GM13976 (cell line): ENCODE measurements around the gene SMARCA4.

ENCODE experiments used
- DNase-seq: peaks from one replicate; pipeline ENCODE4 v3.0.0; 2012; ENCODE audit warnings: low spot score
- in situ Hi-C: fragments of 300-500 bp; cut with MboI; formaldehyde crosslinking; loops from one replicate; pipeline ENCODE4 v1.12.0; 2022; ENCODE audit warnings: low sequenced_read_pairs, mixed read lengths, inconsistent platforms; ENCODE audit not compliant: unreplicated experiment
- TF ChIP-seq, protein P1 (sequence below): IDR thresholded peaks from 2 replicates; pipeline ENCODE4 v1.5.1; 2012; ENCODE audit warnings: borderline replicate concordance, mild to moderate bottlenecking; ENCODE audit not compliant: insufficient read depth; ENCODE audit errors: extremely low read depth, missing control alignments, control extremely low read depth

The SMARCA4 gene

DNA sequence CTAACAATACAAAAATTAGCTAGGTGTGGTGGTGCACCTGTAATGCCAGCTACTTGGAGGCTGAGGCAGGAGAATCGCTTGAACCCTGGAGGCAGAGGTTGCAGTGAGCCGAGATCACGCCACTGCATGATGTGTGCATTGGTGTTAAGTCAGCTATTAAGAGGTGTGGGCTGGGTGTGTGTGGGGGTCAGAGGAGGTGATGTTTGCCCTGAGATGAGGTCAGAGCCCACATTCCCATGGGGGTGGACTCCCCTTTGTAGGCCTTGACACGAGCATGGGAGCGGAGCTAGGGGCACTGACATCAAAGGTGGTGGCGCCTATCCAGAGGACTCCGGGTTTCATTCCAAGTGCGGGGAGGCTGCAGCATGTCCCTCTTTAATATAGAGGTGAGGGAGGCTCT is 93.8 kb downstream of the SMARCA4 start:
- DNase-seq: no peak
- TF ChIP-seq, protein P1, sequence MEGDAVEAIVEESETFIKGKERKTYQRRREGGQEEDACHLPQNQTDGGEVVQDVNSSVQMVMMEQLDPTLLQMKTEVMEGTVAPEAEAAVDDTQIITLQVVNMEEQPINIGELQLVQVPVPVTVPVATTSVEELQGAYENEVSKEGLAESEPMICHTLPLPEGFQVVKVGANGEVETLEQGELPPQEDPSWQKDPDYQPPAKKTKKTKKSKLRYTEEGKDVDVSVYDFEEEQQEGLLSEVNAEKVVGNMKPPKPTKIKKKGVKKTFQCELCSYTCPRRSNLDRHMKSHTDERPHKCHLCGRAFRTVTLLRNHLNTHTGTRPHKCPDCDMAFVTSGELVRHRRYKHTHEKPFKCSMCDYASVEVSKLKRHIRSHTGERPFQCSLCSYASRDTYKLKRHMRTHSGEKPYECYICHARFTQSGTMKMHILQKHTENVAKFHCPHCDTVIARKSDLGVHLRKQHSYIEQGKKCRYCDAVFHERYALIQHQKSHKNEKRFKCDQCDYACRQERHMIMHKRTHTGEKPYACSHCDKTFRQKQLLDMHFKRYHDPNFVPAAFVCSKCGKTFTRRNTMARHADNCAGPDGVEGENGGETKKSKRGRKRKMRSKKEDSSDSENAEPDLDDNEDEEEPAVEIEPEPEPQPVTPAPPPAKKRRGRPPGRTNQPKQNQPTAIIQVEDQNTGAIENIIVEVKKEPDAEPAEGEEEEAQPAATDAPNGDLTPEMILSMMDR: no peak
- in situ Hi-C loops: no loop called here

DNA sequence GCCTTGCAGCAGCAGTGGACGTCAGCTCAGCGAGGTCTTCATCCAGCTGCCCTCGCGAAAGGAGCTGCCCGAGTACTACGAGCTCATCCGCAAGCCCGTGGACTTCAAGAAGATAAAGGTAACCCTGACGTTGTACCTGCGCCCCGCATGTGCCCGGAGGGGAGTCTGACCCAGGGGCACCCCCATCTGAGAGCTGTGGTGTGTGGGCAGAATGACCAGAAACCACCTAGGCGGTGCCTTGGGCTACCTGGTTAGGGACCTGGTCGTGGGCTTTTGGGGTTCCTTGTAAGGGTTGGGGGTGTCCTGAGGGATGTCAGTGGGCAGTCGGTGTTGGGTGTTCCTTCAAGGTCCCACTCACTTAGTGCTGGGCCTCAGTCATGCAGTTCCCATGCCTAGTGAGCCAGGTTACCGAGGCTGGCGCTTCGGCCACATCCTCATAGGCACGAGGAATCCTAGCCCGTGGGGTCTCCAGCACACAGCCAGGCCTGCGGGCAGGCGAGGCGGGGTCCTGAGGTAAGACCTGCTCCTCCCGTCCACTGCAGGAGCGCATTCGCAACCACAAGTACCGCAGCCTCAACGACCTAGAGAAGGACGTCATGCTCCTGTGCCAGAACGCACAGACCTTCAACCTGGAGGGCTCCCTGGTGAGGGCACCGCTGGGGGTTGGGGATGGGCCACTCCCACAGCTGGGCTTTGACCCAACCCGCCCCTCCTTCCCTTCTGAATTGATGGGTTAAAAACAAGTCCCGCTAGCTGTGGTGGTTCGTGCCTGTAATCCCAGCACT is 97.6 kb downstream of the SMARCA4 start:
- DNase-seq: no peak
- in situ Hi-C loops: no loop called here
- TF ChIP-seq, protein P1: no peak

DNA sequence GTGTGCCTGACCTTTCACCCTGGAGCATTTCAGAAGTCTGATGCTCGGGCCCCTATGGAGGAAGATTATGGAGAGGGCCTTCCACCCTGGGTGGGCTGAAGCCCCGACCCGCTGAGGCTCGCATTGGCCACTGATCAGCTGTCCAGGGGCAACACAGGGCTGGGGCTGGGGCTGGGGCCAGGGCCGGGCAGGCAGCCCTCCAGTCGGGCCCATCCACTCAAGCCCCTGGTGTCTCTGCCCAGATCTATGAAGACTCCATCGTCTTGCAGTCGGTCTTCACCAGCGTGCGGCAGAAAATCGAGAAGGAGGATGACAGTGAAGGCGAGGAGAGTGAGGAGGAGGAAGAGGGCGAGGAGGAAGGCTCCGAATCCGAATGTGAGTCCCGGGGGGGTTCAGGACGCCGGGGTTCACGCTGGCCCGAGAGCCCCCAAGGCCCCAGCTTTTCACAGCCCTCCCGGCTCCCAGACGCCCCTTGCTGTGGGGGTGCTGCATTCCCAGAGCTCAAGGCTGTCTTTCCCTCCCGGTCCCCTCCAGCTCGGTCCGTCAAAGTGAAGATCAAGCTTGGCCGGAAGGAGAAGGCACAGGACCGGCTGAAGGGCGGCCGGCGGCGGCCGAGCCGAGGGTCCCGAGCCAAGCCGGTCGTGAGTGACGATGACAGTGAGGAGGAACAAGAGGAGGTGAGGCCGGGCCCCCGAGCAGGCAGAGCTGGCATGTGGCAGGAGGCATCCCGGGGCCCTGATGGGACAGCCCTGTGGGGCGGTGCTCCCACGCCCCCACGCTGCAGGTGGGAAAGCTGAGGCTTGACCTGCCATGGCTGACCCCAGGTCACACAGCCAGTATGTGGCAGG is 98.9 kb downstream of the SMARCA4 start:
- no peak for DNase-seq
- TF ChIP-seq, protein P1: no peak
- in situ Hi-C loops: no loop called here

DNA sequence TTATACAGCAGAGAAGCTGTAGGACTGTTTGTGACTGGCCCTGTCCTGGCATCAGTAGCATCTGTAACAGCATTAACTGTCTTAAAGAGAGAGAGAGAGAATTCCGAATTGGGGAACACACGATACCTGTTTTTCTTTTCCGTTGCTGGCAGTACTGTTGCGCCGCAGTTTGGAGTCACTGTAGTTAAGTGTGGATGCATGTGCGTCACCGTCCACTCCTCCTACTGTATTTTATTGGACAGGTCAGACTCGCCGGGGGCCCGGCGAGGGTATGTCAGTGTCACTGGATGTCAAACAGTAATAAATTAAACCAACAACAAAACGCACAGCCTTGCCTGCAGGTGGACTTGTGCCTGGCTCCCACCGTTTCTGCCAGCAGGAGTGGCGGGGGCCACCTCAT is 101.1 kb downstream of the SMARCA4 start:
- no peak for DNase-seq
- in situ Hi-C loops: no loop called here
- TF ChIP-seq, protein P1: no peak

DNA sequence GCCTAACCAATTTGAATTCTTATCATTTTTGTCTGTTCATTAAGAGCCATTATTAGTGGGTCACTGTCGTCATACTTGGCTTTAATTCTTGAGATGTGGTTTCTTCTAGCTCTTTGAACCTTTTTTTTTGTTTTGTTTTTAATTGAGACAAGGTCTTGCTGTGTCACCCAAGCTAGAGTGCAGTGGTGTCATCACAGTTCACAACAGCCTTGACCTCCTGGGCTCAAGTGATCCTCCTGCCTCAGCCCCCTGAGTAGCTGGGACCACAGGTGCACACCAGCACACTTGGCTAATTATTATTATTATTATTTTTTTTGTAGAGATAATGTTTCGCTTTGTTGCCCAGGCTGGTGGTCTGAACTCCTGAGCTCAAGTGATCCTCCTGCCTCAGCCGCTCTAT is 102.6 kb downstream of the SMARCA4 start:
- DNase-seq: no peak
- TF ChIP-seq, protein P1: no peak
- in situ Hi-C loops: no loop called here

DNA sequence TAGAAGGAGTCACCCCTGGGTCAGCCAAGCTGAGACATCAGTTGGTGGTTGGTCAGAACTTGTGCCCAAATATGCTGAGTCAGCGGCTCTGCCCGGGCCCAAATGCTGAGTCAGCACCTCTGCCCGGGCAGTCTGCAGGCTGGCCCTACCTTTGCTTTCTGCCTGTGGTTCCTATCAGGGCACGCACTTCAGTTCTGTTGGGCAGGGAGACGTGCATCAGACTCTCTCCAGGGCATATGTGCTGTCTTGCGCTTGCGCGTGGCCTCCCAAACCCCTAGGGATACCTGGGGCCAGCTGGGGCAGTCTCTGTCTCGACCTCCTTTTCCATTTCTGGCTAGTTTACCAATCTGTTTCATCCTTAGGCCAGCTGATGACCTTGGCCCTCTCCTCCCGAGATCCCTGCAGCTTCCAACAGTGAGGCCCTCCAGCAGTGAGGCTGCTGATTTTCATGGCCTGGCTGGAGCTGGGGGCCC is 104.0 kb downstream of the SMARCA4 start:
- TF ChIP-seq, protein P1: no peak
- no peak for DNase-seq
- in situ Hi-C loops: no loop called here
